ENCODE data around the gene IL6ST. TPM values are rescaled to one million over a fixed set of nuclear protein-coding genes. Genes with fewer than 3 reads are reported as not detected.
A peak's percentile ranks its signal among the peaks of the same experiment; 100 is the strongest.

The IL6ST gene
- total RNA-seq, 4 donors from 2014 or later = 384 to 561 (median 517) TPM

DNA sequence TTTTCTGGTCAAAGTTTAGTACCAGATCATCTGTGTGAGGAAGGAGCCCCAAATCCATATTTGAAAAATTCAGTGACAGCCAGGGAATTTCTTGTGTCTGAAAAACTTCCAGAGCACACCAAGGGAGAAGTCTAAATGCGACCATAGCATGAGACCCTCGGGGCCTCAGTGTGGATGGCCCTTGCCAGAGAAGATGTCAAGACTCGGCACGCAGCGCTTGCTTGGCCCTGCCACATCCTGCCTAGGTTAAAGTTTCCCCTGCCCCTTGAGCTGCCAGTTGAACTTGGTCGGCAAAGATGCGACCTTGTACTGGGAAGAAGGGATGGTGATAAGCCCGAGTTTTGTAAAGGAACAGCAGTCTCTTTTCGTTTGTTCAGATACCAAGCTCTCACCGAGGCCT lies 77.8 kb downstream of the IL6ST start:
- Histone ChIP-seq H3K27me3 (no peaks in the 10 kb centered on the region), H3K27ac (replicated peaks in 1 of 4) (no peak overlapping the region), H3K4me1 (no peaks in the 10 kb centered on the region), H3K36me3 (no peaks in the 10 kb centered on the region), H3K4me3 (no peak overlapping the region), H3K9me3 (no peaks in the 10 kb centered on the region)
- 85% methylated on average over 10 of the region's 10 CpGs for WGBS
- intact Hi-C loops (cut with DNase I) = no loop called here
- peak; percentile 89 for DNase-seq (ENCODE audit: extremely low spot score)
- TF ChIP-seq POLR2AphosphoS5 (IDR thresholded peaks at IDR 0.05) = no peak
- TF ChIP-seq EP300 (IDR thresholded peaks at IDR 0.05) = no peak

DNA sequence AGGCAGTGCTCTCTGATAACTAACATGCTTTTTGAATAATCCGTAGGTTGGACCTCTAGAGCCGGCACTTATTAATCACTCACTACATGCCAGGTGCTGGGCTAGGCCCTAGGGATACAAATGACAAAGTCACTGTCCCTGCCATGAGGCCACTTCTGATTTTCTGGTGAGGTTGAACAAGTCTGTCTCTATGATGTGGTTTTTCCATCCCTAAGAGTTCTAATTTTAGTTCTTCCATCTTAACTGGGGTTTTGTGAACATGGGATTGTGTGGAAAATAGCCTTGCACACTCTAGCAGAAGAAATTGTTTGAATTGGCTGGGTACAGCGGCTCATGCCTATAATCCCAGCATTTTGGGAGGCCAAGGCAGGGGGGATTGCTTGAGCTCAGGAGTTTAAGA lies 79.0 kb downstream of the IL6ST start:
- intact Hi-C loops (cut with DNase I) = no loop called here
- no peaks in the 10 kb centered on the region for H3K4me1 ChIP-seq
- H3K27me3 ChIP-seq = no peaks in the 10 kb centered on the region
- DNase-seq (ENCODE audit: extremely low spot score) = peak; percentile 55
- 88% methylated on average over 3 of the region's 3 CpGs for WGBS
- H3K27ac ChIP-seq (replicated peaks in 1 of 4) = no peak overlapping the region
- no peaks in the 10 kb centered on the region for H3K9me3 ChIP-seq
- TF ChIP-seq EP300 (IDR thresholded peaks at IDR 0.05) (no peak), CTCF (IDR thresholded peaks at IDR 0.05) (no peak), POLR2AphosphoS5 (IDR thresholded peaks at IDR 0.05) (no peak), POLR2A (IDR thresholded peaks at IDR 0.05; ENCODE audit: low read depth) (no peak)
- no peaks in the 10 kb centered on the region for H3K36me3 ChIP-seq
- no peak overlapping the region for H3K4me3 ChIP-seq

- peak; percentile 62 for DNase-seq (ENCODE audit: extremely low spot score)
- no peaks in the 10 kb centered on the region for H3K4me1 ChIP-seq
- H3K27me3 ChIP-seq = no peaks in the 10 kb centered on the region
- TF ChIP-seq POLR2AphosphoS5 (IDR thresholded peaks at IDR 0.05) = no peak
- TF ChIP-seq CTCF (IDR thresholded peaks at IDR 0.05) = no peak
- no peak for TF ChIP-seq EP300 (IDR thresholded peaks at IDR 0.05)
- TF ChIP-seq POLR2A (IDR thresholded peaks at IDR 0.05; ENCODE audit: low read depth) = no peak
- H3K9me3 ChIP-seq = no peaks in the 10 kb centered on the region
- WGBS = 100% methylated on average over 1 of the region's 2 CpGs
- intact Hi-C loops (cut with DNase I) = no loop called here
- no peak overlapping the region for H3K27ac ChIP-seq (replicated peaks in 1 of 4)
- H3K4me3 ChIP-seq = no peak overlapping the region
- no peaks in the 10 kb centered on the region for H3K36me3 ChIP-seq
Observed at GRCh38 chr5:55914971-55915370, 79.8 kb downstream of the IL6ST start.

DNA sequence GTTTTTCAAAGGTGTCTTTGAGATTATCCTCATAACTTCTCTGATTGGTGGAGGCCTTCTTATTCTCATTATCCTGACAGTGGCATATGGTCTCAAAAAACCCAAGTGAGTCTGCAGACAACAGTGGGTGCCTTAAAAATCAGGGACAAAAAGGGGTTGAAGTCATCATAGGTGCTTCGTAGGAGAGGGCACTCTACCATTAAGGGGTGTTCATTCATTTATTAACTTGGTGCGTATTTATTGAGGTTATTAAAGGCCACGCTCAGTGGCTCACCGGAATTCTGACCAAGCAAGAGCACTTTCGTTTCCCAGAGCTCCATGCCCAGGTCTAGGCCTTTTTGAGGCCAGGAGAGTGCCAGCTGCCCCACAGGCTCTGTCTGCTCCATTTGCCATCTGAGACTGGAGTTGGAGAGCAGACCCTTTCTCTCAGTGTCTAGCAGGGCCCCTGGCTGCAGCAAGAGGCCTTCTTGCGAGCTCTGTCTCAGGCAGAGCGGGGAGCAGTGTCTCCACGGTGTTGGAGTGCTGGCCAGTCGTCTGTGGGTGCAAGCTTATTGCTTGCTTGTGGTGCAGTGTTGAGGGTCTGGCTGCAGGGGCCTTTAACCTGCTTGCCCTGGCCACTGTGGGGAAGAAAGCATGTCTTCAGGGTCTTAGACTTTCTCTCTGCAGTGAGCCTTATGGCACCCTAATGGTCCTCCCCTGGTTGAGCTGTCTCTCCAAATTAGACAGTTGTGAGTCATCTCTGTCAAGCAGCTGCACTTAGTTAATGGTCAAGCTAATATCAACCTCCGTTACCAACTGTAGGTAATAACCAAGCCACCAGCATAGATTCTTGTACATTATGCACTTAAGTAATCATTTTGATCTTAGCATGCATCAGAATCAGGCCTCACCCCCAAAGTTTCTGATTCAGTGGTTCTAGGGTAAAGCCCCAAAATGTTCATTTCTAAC lies 81.0 kb downstream of the IL6ST start:
- intact Hi-C loops (cut with DNase I) = no loop called here
- no peaks in the 10 kb centered on the region for H3K4me1 ChIP-seq
- H3K27ac ChIP-seq (replicated peaks in 1 of 4) = no peak overlapping the region
- no peak overlapping the region for H3K4me3 ChIP-seq
- no peak for TF ChIP-seq POLR2A (IDR thresholded peaks at IDR 0.05; ENCODE audit: low read depth)
- no peak for TF ChIP-seq EP300 (IDR thresholded peaks at IDR 0.05)
- no peak for TF ChIP-seq POLR2AphosphoS5 (IDR thresholded peaks at IDR 0.05)
- no peak for TF ChIP-seq CTCF (IDR thresholded peaks at IDR 0.05)
- no peak for DNase-seq (ENCODE audit: extremely low spot score)
- WGBS = 93% methylated on average over 6 of the region's 10 CpGs
- no peaks in the 10 kb centered on the region for H3K27me3 ChIP-seq
- no peaks in the 10 kb centered on the region for H3K36me3 ChIP-seq
- H3K9me3 ChIP-seq = no peaks in the 10 kb centered on the region

GRCh38 chr5:55911784-55912653 lies 82.7 kb downstream of the IL6ST start:
- Histone ChIP-seq H3K9me3 (no peaks in the 10 kb centered on the region), H3K27me3 (no peaks in the 10 kb centered on the region)
- 62% methylated on average over 2 of the region's 2 CpGs for WGBS

More at GRCh38 chr5:55911784-55912653, 82.7 kb downstream of the IL6ST start:
- TF ChIP-seq EP300 (IDR thresholded peaks at IDR 0.05) (no peak), POLR2A (IDR thresholded peaks at IDR 0.05; ENCODE audit: low read depth) (no peak), POLR2AphosphoS5 (IDR thresholded peaks at IDR 0.05) (no peak), CTCF (IDR thresholded peaks at IDR 0.05) (no peak)
- Histone ChIP-seq H3K36me3 (no peaks in the 10 kb centered on the region), H3K4me1 (no peaks in the 10 kb centered on the region), H3K4me3 (no peak overlapping the region), H3K27ac (replicated peaks in 1 of 4) (no peak overlapping the region)
- intact Hi-C loops (cut with DNase I) = no loop called here
- no peak for DNase-seq (ENCODE audit: extremely low spot score)
